HEK293 (cell line): ENCODE data around the gene GFOD1.

ENCODE experiments used
- CTCF ChIA-PET: fragments of 350-600 bp; formaldehyde crosslinking; extraction: SDS; loops from one replicate; lab custom pipeline; 2021; ENCODE audit warnings: antibody characterized with exemption; lab: Yijun Ruan, JAX
- POLR2A ChIA-PET: fragments of 300-600 bp; formaldehyde crosslinking; extraction: SDS; loops from one replicate; lab custom pipeline; 2020; ENCODE audit warnings: antibody characterized with exemption, inconsistent platforms; lab: Yijun Ruan, JAX
- H3K27ac ChIP-seq: fragments of 200-500 bp; sonication (Bioruptor generic); 2 replicates; pipeline ENCODE4 v1.5.1; 2014; ENCODE audit warnings: low read depth, low read length, control low read depth, inconsistent platforms; ENCODE audit errors: extremely low read depth
- H3K36me3 ChIP-seq, 2 experiments: fragments of 200-500 bp in 1 of 2; sonication (Bioruptor generic) in 1 of 2; 1 replicate in 1 of 2; 2 replicates in 1 of 2; pipeline ENCODE4 v1.5.1; 2014 to 2017; ENCODE audit warnings: inconsistent platforms in 2 of 2, low read length in 2 of 2; ENCODE audit not compliant: control insufficient read depth in 2 of 2, insufficient read depth in 1 of 2
- H3K4me1 ChIP-seq: fragments of 200-500 bp; sonication (Bioruptor generic); 2 replicates; pipeline ENCODE4 v1.5.1; 2014; ENCODE audit warnings: mild to moderate bottlenecking, low read length, inconsistent platforms; ENCODE audit not compliant: control insufficient read depth, insufficient read depth
- H3K4me3 ChIP-seq: 2 replicates; pipeline ENCODE4 v1.5.1; 2011; ENCODE audit warnings: low read depth, mild to moderate bottlenecking, control low read depth, low read length, moderate library complexity
- H3K9me3 ChIP-seq: fragments of 200-500 bp; sonication (Bioruptor generic); 2 replicates; pipeline ENCODE4 v1.5.1; 2014; ENCODE audit warnings: low read depth, low read length, inconsistent platforms; ENCODE audit not compliant: control insufficient read depth, insufficient read depth
- GFI1B ChIP-seq: fragments of 450-650 bp; formaldehyde crosslinking; IDR thresholded peaks from 2 replicates; pipeline ENCODE4 v1.5.1; 2016; ENCODE audit warnings: missing biosample characterization, missing genetic modification characterization
- GLI2 ChIP-seq: fragments of 450-650 bp; formaldehyde crosslinking; IDR thresholded peaks from 2 replicates; pipeline ENCODE4; 2017; ENCODE audit warnings: missing biosample characterization, missing genetic modification characterization, low read depth, borderline replicate concordance
- KLF17 ChIP-seq: fragments of 450-650 bp; formaldehyde crosslinking; IDR thresholded peaks from 2 replicates; pipeline ENCODE4 v1.5.1; 2016; ENCODE audit warnings: missing biosample characterization, missing genetic modification characterization
- SALL2 ChIP-seq: fragments of 450-650 bp; formaldehyde crosslinking; IDR thresholded peaks from 2 replicates; pipeline ENCODE4 v1.5.0; 2017; ENCODE audit warnings: missing biosample characterization, mild to moderate bottlenecking, missing genetic modification characterization, borderline replicate concordance
- WT1 ChIP-seq: fragments of 450-650 bp; formaldehyde crosslinking; IDR thresholded peaks from 2 replicates; pipeline ENCODE4 v1.5.1; 2016; ENCODE audit warnings: missing biosample characterization, missing genetic modification characterization
- ZBTB11 ChIP-seq: fragments of 450-650 bp; formaldehyde crosslinking; conservative IDR thresholded peaks from 2 replicates; pipeline ENCODE4 v1.5.1; 2016; ENCODE audit warnings: low read depth, missing biosample characterization, missing genetic modification characterization
- ZBTB7A ChIP-seq: fragments of 450-650 bp; formaldehyde crosslinking; IDR thresholded peaks from 2 replicates; pipeline ENCODE4 v1.5.1; 2016; ENCODE audit warnings: low read depth, missing biosample characterization, missing genetic modification characterization
- ZNF10 ChIP-seq: fragments of 450-650 bp; formaldehyde crosslinking; IDR thresholded peaks from 2 replicates; pipeline ENCODE4 v1.5.1; 2017; ENCODE audit warnings: missing biosample characterization, missing genetic modification characterization
- ZNF138 ChIP-seq: fragments of 450-650 bp; formaldehyde crosslinking; IDR thresholded peaks from 2 replicates; pipeline ENCODE4 v1.5.1; 2016; ENCODE audit warnings: missing biosample characterization, missing genetic modification characterization, borderline replicate concordance
- ZNF2 ChIP-seq: fragments of 450-650 bp; formaldehyde crosslinking; IDR thresholded peaks from 2 replicates; pipeline ENCODE4 v1.5.1; 2016; ENCODE audit warnings: missing biosample characterization, missing genetic modification characterization
- ZNF221 ChIP-seq: fragments of 450-650 bp; formaldehyde crosslinking; IDR thresholded peaks from 2 replicates; pipeline ENCODE4 v1.5.1; 2017; ENCODE audit warnings: missing biosample characterization, missing genetic modification characterization, borderline replicate concordance
- ZNF274 ChIP-seq, 2 experiments: fragments of 200-500 bp in 1 of 2; fragments of 450-650 bp in 1 of 2; sonication (Bioruptor generic) in 1 of 2; formaldehyde crosslinking in 1 of 2; IDR thresholded peaks; 2 replicates each; pipeline versions ENCODE4 v1.5.1 to v1.6.1; 2014 to 2016; ENCODE audit warnings: borderline replicate concordance in 1 of 2, inconsistent platforms in 1 of 2, low read length in 1 of 2, missing biosample characterization in 1 of 2, missing genetic modification characterization in 1 of 2
- ZNF391 ChIP-seq: fragments of 450-650 bp; formaldehyde crosslinking; IDR thresholded peaks from 2 replicates; pipeline ENCODE4 v1.5.1; 2016; ENCODE audit warnings: low read depth, missing biosample characterization, missing genetic modification characterization, borderline replicate concordance
- ZNF423 ChIP-seq: fragments of 450-650 bp; formaldehyde crosslinking; IDR thresholded peaks from 2 replicates; pipeline ENCODE4 v1.5.1; 2016; ENCODE audit warnings: missing biosample characterization, missing genetic modification characterization
- ZNF449 ChIP-seq: fragments of 450-650 bp; formaldehyde crosslinking; IDR thresholded peaks from 2 replicates; pipeline ENCODE4 v1.5.1; 2017; ENCODE audit warnings: missing biosample characterization, mild to moderate bottlenecking, missing genetic modification characterization, moderate library complexity
- ZNF518A ChIP-seq: fragments of 450-650 bp; formaldehyde crosslinking; conservative IDR thresholded peaks from 2 replicates; pipeline ENCODE4 v1.5.1; 2016; ENCODE audit warnings: low read depth, missing biosample characterization, missing genetic modification characterization
- ZNF544 ChIP-seq: fragments of 450-650 bp; formaldehyde crosslinking; IDR thresholded peaks from 2 replicates; pipeline ENCODE4 v1.5.0; 2017; ENCODE audit warnings: missing biosample characterization, missing genetic modification characterization
- ZNF585B ChIP-seq: fragments of 450-650 bp; formaldehyde crosslinking; IDR thresholded peaks from 2 replicates; pipeline ENCODE4 v1.5.1; 2016; ENCODE audit warnings: missing biosample characterization, missing genetic modification characterization
- ZNF623 ChIP-seq: fragments of 450-650 bp; formaldehyde crosslinking; IDR thresholded peaks from 2 replicates; pipeline ENCODE4 v1.5.1; 2016; ENCODE audit warnings: missing biosample characterization, missing genetic modification characterization
- ZNF768 ChIP-seq: fragments of 450-650 bp; formaldehyde crosslinking; IDR thresholded peaks from 2 replicates; pipeline ENCODE4 v1.5.1; 2018; ENCODE audit warnings: missing biosample characterization, mild to moderate bottlenecking, missing genetic modification characterization
- ZNF792 ChIP-seq: fragments of 450-650 bp; formaldehyde crosslinking; IDR thresholded peaks from 2 replicates; pipeline ENCODE4 v1.5.1; 2016; ENCODE audit warnings: missing biosample characterization, missing genetic modification characterization
- ZNF837 ChIP-seq: fragments of 450-650 bp; formaldehyde crosslinking; IDR thresholded peaks from 2 replicates; pipeline ENCODE4 v1.5.1; 2016; ENCODE audit warnings: missing biosample characterization, missing genetic modification characterization
- ZSCAN23 ChIP-seq: fragments of 450-650 bp; formaldehyde crosslinking; IDR thresholded peaks from 2 replicates; pipeline ENCODE4 v1.5.1; 2016; ENCODE audit warnings: missing biosample characterization, missing genetic modification characterization
- ZSCAN30 ChIP-seq: fragments of 450-650 bp; IDR thresholded peaks from 2 replicates; pipeline ENCODE4 v1.5.1; 2018; ENCODE audit warnings: missing biosample characterization, mild to moderate bottlenecking, missing genetic modification characterization, moderate library complexity

GFOD1 gene

GRCh38 chr6:13479206-13479800 is 8.1 kb downstream of the GFOD1 start (continued):
- TF ChIP-seq ZBTB11 (no peak), GFI1B (tag by site-specific recombination) (no peak), ZSCAN30 (tag by site-specific recombination) (no peak), SALL2 (no peak), GLI2 (no peak), ZNF2 (no peak)

- no peaks in the 10 kb centered on the region for H3K9me3 ChIP-seq
- ChIA-PET CTCF (no interaction called here), POLR2A (no interaction called here)
- H3K27ac ChIP-seq: no peak overlapping the region
- no peak overlapping the region for H3K4me3 ChIP-seq
- no peak for TF ChIP-seq ZNF768 (tag by site-specific recombination)
- no peak for TF ChIP-seq ZNF221 (tag by site-specific recombination)
- TF ChIP-seq ZNF274 (IDR thresholded peaks at IDR 0.05; ENCODE audit: low read length): no peak
- no peak for TF ChIP-seq ZNF274 (tag by site-specific recombination; IDR thresholded peaks at IDR 0.05; ENCODE audit: borderline replicate concordance)
- no peak for TF ChIP-seq ZNF837 (tag by site-specific recombination)
- no peak for TF ChIP-seq ZNF10 (tag by site-specific recombination)
- no peak for TF ChIP-seq ZNF449
- TF ChIP-seq WT1: no peak
- no peak for TF ChIP-seq ZNF792
- no peaks in the 10 kb centered on the region for H3K4me1 ChIP-seq
- no peaks in the 10 kb centered on the region; a peak in 1 of 3 replicates for H3K36me3 ChIP-seq
Measured at GRCh38 chr6:13478525-13478966, 8.9 kb downstream of the GFOD1 start.

GRCh38 chr6:13474787-13475186 is 12.6 kb downstream of the GFOD1 start:
- Histone ChIP-seq H3K9me3 (no peaks in the 10 kb centered on the region), H3K27ac (no peak overlapping the region), H3K36me3 (no peaks in the 10 kb centered on the region; a peak in 1 of 3 replicates), H3K4me1 (no peaks in the 10 kb centered on the region), H3K4me3 (no peak overlapping the region)
- CTCF ChIA-PET: interaction anchor here (1.0 kb wide), 1 partner anchor 12 kb away, joined by 3 read pairs; no protein-coding TSS in a partner anchor
- POLR2A ChIA-PET: interaction anchor here (1.8 kb wide), 1 partner anchor 10 kb away, joined by 6 read pairs; no protein-coding TSS in a partner anchor
- TF ChIP-seq ZNF138 (tag by site-specific recombination) (no peak), ZNF585B (tag by site-specific recombination) (no peak), ZNF423 (no peak), ZNF544 (tag by site-specific recombination) (no peak), ZNF518A (tag by site-specific recombination) (no peak), ZNF623 (no peak), ZNF391 (no peak), ZSCAN23 (tag by site-specific recombination) (no peak), ZBTB7A (no peak), KLF17 (tag by site-specific recombination) (no peak)
